GM18519 (cell line): ENCODE results near the gene TOM1L2.
"Not testable (repeated sequence)": the region's sequence is repeated elsewhere in the genome, so short reads cannot be mapped to it uniquely, and the experiment has no call there.

Experiments used
- ATAC-seq: cut with Tn5 transposase; IDR thresholded peaks from one replicate; pipeline ENCODE4 v1.9.1; 2021; ENCODE audit warnings: mild to moderate bottlenecking, moderate library complexity; ENCODE audit not compliant: unreplicated experiment, low FRiP score

Gene TOM1L2

GRCh38 chr17:17947309-17947708 lies 24.9 kb downstream of the TOM1L2 start:
- no peak for ATAC-seq

- ATAC-seq, result no peak
These were observed 26.1 kb downstream of the TOM1L2 start for GRCh38 chr17:17946093-17946492.

- no peak for ATAC-seq
These were observed 27.5 kb downstream of the TOM1L2 start for GRCh38 chr17:17944743-17945142.

- no peak for ATAC-seq
These were observed 28.0 kb downstream of the TOM1L2 start for GRCh38 chr17:17944242-17944641.

- ATAC-seq, result no peak
These were observed 28.8 kb downstream of the TOM1L2 start for GRCh38 chr17:17943281-17943984.

GRCh38 chr17:17942846-17943245 lies 29.4 kb downstream of the TOM1L2 start:
- no peak for ATAC-seq

GRCh38 chr17:17941015-17941414 lies 31.2 kb downstream of the TOM1L2 start:
- no peak for ATAC-seq

- ATAC-seq, result no peak
These were observed 31.7 kb downstream of the TOM1L2 start for GRCh38 chr17:17940441-17940911.

GRCh38 chr17:17939941-17940340 lies 32.3 kb downstream of the TOM1L2 start:
- not testable (repeated sequence) for ATAC-seq

GRCh38 chr17:17938388-17939107 lies 33.7 kb downstream of the TOM1L2 start:
- no peak for ATAC-seq

GRCh38 chr17:17937958-17938357 lies 34.2 kb downstream of the TOM1L2 start:
- no peak for ATAC-seq

GRCh38 chr17:17937201-17937853 lies 34.9 kb downstream of the TOM1L2 start:
- ATAC-seq, result no peak

GRCh38 chr17:17935321-17936271 lies 36.6 kb downstream of the TOM1L2 start:
- ATAC-seq, result no peak

GRCh38 chr17:17934806-17935205 lies 37.4 kb downstream of the TOM1L2 start:
- ATAC-seq, result no peak

GRCh38 chr17:17934214-17934613 lies 38.0 kb downstream of the TOM1L2 start:
- no peak for ATAC-seq

GRCh38 chr17:17933775-17934174 lies 38.4 kb downstream of the TOM1L2 start:
- no peak for ATAC-seq

- no peak for ATAC-seq
These were observed 41.0 kb downstream of the TOM1L2 start for GRCh38 chr17:17931159-17931558.

GRCh38 chr17:17930674-17931073 lies 41.5 kb downstream of the TOM1L2 start:
- no peak for ATAC-seq

GRCh38 chr17:17929655-17930380 lies 42.4 kb downstream of the TOM1L2 start:
- no peak for ATAC-seq
